HUDEP-2 (cell line): ENCODE data around the gene SART1.

Experiments used
- DNase-seq, 76 experiments: peaks; one replicate each; lab custom pipeline; 2025; ENCODE audit not compliant: unreplicated experiment in 76 of 76; lab: John Stamatoyannopoulos, UW

Gene SART1, protein sequence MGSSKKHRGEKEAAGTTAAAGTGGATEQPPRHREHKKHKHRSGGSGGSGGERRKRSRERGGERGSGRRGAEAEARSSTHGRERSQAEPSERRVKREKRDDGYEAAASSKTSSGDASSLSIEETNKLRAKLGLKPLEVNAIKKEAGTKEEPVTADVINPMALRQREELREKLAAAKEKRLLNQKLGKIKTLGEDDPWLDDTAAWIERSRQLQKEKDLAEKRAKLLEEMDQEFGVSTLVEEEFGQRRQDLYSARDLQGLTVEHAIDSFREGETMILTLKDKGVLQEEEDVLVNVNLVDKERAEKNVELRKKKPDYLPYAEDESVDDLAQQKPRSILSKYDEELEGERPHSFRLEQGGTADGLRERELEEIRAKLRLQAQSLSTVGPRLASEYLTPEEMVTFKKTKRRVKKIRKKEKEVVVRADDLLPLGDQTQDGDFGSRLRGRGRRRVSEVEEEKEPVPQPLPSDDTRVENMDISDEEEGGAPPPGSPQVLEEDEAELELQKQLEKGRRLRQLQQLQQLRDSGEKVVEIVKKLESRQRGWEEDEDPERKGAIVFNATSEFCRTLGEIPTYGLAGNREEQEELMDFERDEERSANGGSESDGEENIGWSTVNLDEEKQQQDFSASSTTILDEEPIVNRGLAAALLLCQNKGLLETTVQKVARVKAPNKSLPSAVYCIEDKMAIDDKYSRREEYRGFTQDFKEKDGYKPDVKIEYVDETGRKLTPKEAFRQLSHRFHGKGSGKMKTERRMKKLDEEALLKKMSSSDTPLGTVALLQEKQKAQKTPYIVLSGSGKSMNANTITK

DNA sequence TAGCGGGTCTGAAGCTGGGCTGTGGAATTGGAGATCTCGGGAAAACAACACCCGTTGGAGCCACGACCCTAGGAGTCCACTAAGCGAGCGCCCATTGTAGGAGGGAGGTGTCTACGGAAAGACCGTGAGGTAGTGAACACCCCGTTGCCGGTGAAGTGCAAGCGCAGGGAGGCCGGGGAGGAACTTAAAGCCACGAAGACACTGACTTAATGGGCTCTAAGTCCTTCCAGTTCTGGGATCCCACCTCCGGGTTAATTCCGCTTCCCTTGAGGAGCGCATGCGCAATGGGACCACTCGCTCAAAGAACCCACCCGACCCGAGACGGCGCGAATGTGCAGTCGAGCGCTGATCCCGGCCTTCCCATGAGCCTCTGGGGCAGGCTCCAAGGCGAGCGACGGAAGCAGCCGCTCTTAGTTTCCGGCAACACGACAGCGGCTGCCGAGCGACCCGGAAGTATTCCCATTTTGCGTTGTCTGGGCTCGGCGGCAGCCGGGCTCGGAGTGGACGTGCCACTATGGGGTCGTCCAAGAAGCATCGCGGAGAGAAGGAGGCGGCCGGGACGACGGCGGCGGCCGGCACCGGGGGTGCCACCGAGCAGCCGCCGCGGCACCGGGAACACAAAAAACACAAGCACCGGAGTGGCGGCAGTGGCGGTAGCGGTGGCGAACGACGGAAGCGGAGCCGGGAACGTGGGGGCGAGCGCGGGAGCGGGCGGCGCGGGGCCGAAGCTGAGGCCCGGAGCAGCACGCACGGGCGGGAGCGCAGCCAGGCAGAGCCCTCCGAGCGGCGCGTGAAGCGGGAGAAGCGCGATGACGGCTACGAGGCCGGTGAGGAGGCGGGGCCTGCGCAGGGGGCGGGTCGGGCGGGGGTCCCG is at the start of gene SART1:
SART1 (plus strand) TSS at position 468 of the 874 bp plus-strand sequence; CDS start at position 515, 47 bp downstream.
- DNase-seq, result peak in 74 of 76 experiments; percentile 71 to 96 (median 91)

DNA sequence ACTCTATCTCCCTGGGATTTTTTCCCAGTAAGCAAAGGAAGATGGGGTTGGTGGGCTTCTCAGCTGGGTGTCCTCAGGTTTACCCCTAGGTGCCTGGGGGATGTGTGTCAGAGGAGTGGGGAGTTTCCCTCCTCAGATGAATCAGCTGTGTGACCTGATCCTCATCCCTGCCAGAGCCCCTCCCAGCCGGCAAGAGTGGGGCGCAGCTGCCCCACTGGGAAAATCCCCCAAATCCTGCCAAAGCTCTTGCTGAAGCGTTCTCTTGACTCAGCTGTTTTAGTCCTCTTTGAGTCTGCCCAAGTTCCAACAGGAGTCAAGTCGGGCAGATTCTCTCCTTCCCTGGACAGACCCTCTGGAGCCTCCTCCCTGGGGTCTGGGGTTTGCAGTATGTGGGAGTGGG is 48.7 kb upstream of the SART1 start:
- DNase-seq, result no peak

DNA sequence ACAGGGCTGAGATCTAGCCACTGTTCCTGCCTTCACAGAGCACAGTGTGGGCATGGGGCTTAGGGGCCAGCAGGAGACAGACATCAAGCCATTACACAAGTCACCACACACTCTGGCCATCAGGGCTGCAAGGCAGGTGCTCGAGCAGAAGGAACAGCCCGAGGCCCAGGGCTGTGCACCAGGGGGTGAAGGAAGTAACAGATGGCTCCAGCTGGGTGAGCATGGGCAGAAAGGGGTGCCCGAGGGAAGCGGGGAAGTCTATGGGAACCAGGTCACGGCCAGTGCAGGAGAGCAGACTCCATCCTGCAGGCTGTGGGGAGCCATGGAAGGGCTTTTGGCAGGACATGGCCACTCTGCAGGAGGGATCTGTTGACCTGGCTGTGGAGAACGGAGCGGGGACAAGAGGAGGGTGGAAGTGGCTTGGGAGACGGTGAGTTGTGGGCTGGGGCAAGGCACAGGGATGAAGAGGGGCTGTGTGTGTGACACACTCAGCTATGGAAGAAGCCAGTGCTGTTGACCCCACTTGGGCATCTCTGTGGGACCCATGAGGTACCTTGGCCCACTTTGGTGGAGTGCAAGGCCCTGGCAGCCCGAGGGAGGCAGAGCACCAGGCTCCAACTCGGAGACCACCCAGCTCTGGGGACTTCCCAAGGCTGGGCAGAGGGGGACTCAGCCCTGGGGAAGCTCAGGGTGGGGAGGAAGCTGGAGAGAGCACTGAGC is 46.3 kb upstream of the SART1 start:
- DNase-seq, result no peak

DNA sequence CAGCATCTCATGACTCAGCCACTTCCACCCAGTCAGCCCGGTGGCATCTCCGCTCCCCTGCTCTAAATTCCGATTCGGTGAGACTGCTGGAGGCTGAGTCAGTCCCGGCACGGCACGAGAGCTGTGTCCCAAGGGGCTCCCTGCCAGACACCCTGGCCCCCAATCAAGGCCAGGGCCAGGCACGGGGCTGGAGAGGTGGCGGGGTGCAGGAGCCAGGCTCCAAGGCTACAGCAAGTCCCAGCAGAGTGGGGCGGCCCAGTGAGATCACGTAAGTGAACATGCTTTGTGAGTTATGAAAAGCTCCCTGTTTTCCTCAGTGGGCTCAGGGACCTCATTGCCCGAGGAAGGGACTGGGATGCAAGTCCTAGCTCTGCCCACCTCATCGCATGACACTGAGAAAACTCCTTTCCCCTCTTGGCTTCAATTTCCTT is 45.7 kb upstream of the SART1 start:
- DNase-seq, result peak in 1 of 76 experiments; percentile 24

DNA sequence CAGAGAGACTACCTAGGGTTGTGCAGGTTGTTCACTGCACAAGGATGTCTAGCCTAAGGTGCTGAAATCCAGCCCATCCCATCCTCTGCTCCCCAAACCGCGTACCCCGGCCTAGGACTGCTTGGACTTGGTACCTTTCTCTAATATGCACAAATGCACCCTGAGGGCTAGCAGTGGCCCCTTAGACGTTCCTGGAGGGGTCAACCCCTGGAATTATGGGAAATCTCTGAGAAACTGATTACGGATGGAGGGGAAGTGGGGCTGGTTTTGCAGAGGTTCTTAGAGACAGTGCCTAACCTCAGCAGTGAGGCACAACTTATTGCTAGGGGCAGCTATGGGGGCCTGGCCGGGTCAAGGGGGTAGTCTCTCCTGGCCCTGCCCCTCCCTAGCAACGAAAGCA is 45.1 kb upstream of the SART1 start:
- DNase-seq, result no peak

DNA sequence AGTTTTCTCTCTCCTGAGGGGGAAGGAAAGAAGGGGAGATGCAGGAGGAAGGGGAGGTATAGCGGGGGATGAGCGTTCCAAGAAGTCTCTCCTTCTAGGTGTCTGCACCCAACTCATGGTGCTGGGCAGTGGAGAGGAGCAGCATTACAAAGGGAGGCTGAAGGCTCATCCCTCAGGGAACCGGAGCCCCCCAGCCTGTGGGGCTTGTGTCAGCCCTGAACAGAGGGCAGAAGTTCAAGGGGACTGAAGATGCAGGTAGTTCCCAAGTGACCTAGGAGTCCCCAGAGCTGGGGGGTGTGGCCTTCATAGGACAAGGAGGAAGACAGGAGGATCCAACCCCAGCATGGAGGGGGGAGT is 44.5 kb upstream of the SART1 start:
- no peak for DNase-seq

DNA sequence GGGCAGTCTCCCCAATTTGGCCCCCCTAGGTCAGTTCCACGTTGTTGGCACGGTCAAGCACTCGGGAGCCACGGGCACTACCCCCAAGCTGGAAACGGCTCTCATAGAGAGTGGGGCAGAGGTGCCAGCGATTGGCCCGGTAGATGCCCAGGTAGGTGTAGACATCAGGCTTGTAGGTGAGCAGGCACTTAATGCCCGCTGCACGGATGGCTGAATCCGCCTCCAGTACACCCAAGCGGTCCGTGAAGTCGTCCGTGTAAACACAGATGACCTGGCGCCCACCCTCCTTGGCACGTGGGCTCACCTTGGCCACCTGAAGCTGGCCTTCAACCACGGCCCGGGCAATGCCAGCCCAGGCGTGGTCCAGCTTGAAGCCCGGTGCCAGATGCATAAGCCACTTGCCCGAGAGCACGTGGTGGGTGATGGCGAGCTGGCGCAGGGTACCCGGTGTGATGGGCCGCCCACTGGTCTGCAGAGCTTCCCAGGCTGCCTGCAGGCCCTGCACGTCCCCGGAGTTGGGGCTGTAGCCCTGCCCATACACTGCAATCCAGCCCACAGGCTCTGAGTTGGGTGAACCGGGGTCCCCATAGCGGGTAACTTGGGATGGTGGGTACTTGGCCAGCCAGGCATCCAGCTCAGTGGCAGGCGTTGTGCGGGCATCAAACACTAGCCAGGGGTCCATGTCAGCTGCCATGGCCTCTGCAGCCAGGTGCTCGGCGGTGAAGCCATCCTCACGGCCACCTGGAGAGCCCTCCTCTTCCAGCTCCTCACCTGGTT is 43.9 kb upstream of the SART1 start:
- no peak for DNase-seq

DNA sequence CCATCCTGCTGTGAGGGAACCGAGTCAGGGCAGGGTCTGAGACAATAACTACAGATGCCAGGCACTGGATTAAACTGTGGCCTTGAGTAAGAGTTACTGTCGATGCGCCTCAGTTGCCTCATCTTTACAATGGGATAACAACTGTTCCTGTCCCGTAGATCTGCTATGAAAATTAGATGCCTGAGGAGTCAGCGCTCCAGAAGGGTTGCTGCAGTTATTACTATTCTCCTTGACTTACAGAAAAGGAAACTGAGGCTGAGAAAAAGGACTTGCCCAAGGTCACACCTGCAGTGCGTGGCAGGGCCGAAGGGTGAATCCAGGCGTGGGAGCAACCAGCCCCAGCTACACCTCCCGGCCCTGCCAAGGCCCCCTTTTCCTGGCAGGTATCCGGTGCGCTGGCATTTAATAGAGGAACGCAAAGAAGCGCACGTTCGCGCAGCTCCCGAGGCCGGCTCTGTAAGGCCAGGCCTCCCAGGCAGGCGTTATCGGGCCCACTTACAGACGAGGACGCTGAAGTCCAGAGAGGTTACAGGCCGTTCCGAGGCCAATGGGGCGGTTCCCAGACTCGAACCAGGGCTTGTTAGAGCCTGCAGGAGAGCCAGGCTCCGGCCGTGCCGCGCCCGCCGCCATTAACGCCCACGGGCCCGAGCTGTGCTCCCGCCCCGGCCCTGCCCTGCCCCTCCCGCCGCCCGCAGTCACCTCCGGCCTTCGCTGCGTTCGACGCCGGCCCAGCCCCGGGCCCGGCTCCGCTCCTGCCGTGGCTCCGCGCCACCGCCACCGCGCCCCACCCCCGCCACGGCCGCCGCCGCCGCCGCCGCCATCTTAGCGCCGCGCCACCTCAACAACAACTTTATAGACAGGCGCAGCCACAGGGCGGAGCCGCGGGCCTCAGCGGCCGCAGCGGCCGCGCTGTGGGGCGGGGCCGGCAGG is 43.1 kb upstream of the SART1 start, which contains the start of gene C11orf68:
C11orf68 (minus strand) TSS at position 852 of the 930 bp plus-strand sequence; CDS start at position 821, 31 bp downstream.
- DNase-seq, result peak in 26 of 76 experiments; percentile 39 to 75 (median 54)

DNA sequence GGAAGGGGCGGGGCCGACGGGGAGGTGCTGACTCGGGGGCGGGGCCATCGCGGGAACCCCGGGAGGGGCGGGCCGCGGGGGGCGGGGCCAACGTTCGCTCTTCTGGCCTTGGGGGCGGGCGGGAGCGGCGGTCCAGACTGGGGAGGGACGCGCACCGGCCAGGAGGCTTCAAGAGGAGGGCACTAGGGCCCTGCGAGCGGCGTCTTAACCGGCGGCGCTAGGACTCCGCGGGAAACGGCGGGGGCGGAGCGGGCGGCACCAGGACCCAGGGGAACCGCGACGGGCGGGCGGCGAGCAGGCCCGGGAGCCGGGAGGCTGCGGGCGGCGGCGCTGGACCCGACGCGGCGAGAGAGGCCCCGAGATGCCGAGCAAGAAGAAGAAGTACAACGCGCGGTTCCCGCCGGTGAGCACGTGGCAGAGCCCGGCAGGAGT is 42.4 kb upstream of the SART1 start, which contains the start of gene DRAP1:
DRAP1 (plus strand) TSS at position 286 of the 432 bp plus-strand sequence; CDS start at position 362, 76 bp downstream.
- DNase-seq, result peak in 75 of 76 experiments; percentile 61 to 99 (median 97)

DNA sequence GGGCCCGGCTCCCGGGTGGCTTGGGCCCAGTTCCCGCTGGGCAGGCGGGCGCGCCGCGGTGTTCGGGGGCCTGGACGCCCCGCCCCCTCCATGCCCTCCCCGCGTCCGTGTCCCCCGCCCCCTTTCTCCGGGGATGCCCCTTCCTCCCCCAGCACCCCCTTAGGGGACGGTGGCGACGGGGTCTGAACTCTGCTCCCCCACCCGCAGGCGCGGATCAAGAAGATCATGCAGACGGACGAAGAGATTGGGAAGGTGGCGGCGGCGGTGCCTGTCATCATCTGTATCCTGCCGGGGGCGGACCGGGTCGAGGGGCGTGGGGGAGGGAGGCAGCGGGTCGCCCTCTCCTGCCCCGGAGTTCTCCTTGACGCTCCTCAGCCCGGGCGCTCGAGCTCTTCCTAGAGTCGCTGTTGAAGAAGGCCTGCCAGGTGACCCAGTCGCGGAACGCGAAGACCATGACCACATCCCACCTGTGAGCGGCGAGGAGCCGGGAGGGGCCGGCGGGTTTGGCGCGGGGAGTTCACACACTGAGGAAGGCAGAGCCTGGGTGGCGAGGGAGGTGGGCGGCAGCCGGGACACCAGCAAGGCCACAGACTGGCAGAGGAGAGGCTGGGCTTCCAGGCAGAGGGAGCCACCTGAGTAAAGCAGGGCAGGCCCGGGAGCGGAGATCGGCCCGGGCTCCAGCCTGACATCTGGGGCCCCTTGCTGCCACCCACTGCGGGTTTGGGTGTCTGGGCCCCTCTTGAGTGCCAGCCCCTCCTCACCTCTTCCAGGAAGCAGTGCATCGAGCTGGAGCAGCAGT is 41.8 kb upstream of the SART1 start:
- peak in 9 of 76 experiments; percentile 16 to 51 (median 36) for DNase-seq

DNA sequence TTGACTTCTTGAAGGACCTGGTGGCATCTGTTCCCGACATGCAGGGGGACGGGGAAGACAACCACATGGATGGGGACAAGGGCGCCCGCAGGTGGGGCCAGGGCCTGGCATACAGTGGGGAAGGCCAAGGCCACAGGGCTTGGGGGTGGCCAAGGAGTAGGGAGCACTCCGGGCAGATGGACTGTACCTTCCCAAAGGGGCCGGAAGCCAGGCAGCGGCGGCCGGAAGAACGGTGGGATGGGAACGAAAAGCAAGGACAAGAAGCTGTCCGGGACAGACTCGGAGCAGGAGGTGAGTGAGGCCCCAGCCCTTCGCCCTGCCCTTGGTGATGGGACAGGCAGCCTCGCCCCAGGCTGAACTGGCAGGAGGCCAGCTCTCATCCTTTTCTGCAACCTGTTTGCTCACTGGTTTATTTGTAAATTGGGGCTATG is 41.1 kb upstream of the SART1 start:
- peak in 17 of 76 experiments; percentile 6 to 46 (median 14) for DNase-seq

DNA sequence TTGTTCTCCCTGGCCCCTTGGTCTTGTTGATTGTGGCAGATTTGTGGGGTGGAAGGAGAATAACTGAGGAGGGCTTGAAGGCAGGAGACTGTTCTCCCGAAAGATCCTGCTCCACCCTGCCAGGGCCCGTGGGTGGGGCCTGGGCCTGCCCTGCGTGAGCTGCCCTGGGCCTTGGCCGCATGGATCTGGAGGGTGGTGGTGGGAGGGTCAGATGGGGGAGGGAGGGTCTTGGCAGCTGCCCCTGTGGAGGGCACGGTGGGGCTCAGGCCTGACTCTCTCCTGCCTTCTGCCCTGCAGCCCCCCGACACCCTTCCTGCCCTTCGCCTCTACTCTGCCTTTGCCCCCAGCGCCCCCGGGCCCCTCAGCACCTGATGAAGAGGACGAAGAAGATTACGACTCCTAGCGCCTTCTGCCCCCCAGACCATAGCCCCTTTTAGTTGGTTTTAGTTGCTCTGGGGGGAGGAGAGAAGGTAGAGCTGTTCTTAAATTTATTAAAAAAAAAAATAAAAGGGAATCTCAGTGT is 40.4 kb upstream of the SART1 start:
- DNase-seq, result peak in 1 of 76 experiments; percentile 21

DNA sequence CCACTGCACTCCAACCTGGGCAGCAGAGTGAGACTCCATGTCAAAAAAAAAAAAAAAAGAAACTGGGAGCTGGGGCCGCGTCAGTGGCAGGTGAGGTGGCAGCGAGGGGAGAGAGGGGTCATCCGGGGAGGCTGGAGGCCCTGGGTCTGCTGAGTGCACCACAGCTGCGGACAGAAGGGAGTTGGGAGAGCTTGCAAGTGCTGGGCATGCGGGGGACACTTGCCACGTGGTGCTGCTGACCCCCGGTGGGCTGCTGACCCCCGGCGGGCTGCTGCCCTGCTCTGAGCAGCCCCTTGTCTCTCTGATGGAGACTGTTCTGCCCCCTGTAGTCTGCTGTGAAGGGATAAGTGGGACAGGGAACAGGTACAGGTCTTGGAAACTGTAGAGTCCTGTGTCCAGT is 39.7 kb upstream of the SART1 start:
- no peak for DNase-seq

DNA sequence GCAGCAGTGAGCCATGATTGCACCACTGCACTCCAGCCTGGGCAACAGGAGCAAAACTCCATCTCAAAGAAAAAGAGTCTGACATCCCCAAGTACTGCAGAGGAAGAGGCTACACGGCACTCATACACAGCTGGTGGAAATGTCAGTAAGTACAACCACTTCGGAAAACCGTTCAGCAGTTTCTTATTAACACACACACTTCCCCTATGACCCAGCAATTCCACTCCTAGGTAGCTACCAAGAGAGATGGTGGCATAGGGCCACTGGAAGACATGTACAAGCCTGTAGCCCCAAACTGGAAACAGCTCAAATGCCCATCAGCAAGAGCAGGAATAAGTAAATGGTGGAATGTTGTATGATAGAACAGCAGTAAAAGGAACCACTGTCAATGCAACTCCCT is 39.0 kb upstream of the SART1 start:
- DNase-seq, result no peak

DNA sequence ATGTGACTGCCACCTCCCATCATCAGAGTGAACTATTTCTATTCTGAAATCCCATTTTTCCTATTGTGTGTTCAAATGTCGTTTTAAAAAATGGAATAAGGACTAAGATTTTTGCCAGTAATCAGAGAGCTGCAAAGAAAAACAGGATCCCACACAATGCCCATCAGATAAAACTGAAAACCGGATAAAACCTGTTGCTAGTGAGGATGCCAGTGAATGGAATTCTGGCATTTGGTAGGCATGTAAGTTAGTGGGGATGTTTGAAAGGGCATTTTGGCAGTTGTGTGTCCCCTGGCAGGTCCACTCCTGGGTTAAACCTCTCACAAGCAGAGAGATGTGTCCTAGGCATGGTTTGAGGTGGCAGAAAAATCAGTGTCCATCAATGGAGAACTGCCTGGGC is 36.1 kb upstream of the SART1 start:
- DNase-seq, result no peak

DNA sequence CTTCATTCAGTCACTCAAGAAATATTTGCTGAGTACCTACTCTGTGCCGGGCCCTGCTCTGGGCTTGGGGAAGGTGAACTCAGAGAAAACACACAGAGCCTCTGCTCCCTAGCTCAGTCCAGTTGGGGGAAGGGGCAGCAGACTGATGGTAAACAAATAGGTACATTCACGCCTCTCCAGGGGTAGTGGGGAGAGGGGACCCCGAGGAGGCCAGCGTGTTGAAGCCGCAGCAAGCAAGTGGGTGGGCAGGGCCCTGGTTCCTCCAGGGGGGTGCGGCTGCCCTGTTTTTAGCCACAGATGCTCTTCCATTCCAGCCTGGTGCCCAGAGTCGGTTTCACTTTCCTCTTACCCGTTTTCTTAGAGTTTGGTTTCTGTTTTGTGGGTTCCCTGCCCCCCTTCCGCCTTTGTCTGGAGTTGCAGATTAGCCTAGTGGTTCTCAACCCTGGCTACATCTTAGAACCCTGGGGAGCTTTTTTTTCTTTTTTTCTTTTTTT is 33.6 kb upstream of the SART1 start:
- DNase-seq, result peak in 33 of 76 experiments; percentile 9 to 76 (median 37)

DNA sequence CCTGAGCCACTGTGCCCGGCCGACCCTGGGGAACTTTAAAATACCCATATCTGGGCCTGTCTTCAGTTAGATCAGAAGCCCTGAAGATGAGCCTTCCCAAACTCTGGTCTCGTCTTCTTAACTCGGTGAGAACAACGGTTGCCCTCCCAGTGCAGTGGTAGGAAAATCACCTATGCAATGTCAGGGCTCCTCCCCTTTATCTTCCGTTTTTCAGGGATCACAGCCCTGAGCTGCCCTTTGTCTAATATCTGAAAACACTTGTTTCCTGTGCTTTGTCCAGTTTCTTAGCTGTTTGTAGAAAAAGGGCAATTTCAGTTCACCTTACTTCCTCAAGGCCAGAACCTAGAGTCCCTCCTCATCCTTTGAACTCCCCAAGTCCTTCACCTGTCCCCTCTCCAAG is 32.9 kb upstream of the SART1 start:
- DNase-seq, result peak in 3 of 76 experiments; percentile 7 to 25 (median 14)
